Large intestine (tissue), 3 donors: ENCODE data around the gene DMC1. TPM values are rescaled to one million over a fixed set of nuclear protein-coding genes. Genes with fewer than 3 reads are reported as not detected.

Source experiments
- DNase-seq, 2 donors: peaks; one replicate each; pipeline versions ENCODE4 v3.0.0 to v3.0.0-alpha.2; 2013
- H3K27ac ChIP-seq: one replicate; pipeline ENCODE4 v1.5.1; 2013; ENCODE audit warnings: low read length
- H3K27me3 ChIP-seq: 2 replicates; pipeline ENCODE4 v1.6.1; 2013; ENCODE audit warnings: low read length; ENCODE audit not compliant: control insufficient read depth, insufficient read depth
- H3K36me3 ChIP-seq: 2 replicates; pipeline ENCODE4 v1.6.1; 2013; ENCODE audit warnings: low read length; ENCODE audit not compliant: control insufficient read depth, insufficient read depth
- H3K4me1 ChIP-seq: one replicate; pipeline ENCODE4 v1.6.1; 2013; ENCODE audit warnings: low read length; ENCODE audit not compliant: control insufficient read depth, insufficient read depth
- H3K4me3 ChIP-seq: one replicate; pipeline ENCODE4 v1.5.1; 2013; ENCODE audit warnings: low read length
- H3K9me3 ChIP-seq: one replicate; pipeline ENCODE4 v1.6.1; 2013; ENCODE audit warnings: mild to moderate bottlenecking, low read depth, low read length, moderate library complexity; ENCODE audit not compliant: control insufficient read depth
- WGBS: methylation state at CpG from one replicate; pipeline ENCODE4 v1.1.5; 2013; ENCODE audit warnings: low lambda C conversion rate; ENCODE audit not compliant: insufficient coverage; 5-methylcytosine and 5-hydroxymethylcytosine counted together
- polyA plus RNA-seq: library from polyadenylated mRNA; unstranded; fragments of 120-200 nt; gene quantifications from one replicate; pipeline ENCODE4 v1.2.1, GENCODE V29; 2013

The DMC1 gene
- polyA plus RNA-seq, 1 donor, result 1.9 TPM

DNA sequence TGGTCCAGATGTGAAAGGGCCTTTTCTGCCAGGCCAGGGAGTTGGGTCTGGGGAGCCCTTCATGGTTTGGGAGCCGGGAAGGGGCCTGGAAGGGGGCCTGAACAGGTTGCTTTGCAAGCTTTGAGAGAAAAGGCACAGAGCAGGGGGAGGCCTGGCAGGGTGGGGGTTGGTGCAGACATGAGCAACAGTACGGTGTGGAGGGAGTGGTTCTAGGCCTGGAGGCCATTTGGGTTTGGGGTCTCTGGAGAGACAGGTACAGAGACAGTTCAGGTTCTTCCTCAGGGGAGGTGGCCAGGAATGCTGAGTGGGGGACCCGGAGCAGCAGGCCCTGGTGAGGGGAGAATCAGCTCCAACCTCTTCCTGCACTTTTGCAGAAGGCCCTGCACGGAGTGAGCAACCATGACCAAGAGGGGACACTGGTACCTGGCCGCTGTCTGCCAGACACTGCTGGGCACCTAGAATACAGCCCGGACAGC lies 100.6 kb downstream of the DMC1 start:
- no peak for DNase-seq
- Histone ChIP-seq H3K9me3 (no peaks in the 10 kb centered on the region), H3K27me3 (peaks cover 11% of the 10 kb centered on the region), H3K36me3 (no peaks in the 10 kb centered on the region), H3K4me1 (peaks cover 6% of the 10 kb centered on the region), H3K27ac (no peak overlapping the region), H3K4me3 (no peak overlapping the region)
- WGBS, result 100% methylated on average over 1 of the region's 6 CpGs

Other genes starting within 250 kb of the DMC1 start
- 2.1 TPM for gene KCNJ4, start 115.0 kb downstream of the DMC1 start, polyA plus RNA-seq
- 47.2 TPM for gene KDELR3, start 102.1 kb downstream of the DMC1 start, polyA plus RNA-seq
- 521 TPM for gene DDX17, start 63.9 kb downstream of the DMC1 start, polyA plus RNA-seq
- gene FAM227A, start 86.2 kb upstream of the DMC1 start, polyA plus RNA-seq, result 1.4 TPM
- 38.7 TPM for gene CBY1, start 86.5 kb upstream of the DMC1 start, polyA plus RNA-seq
- gene TOMM22, start 111.8 kb upstream of the DMC1 start, polyA plus RNA-seq, result 76.8 TPM
- gene JOSD1, start 130.8 kb upstream of the DMC1 start, polyA plus RNA-seq, result 77.2 TPM
- gene GTPBP1, start 135.8 kb upstream of the DMC1 start, polyA plus RNA-seq, result 57.4 TPM
- 66.5 TPM for gene SUN2, start 185.8 kb upstream of the DMC1 start, polyA plus RNA-seq
- 16.8 TPM for gene DNAL4, start 224.0 kb upstream of the DMC1 start, polyA plus RNA-seq